Renal pelvis (tissue), 12 donors: ENCODE measurements around the gene PNLIPRP1. TPM values are rescaled to one million over a fixed set of nuclear protein-coding genes. Genes with fewer than 3 reads are reported as not detected.

Experiments
- DNase-seq: peaks from one replicate; pipeline ENCODE4 v3.0.0-alpha.2; 2013
- long read RNA-seq, 16 experiments: transcript quantifications; one replicate each; lab custom pipeline, GENCODE V29; 2026
- polyA plus RNA-seq, 3 donors: library from polyadenylated mRNA; unstranded; fragments of 120-200 nt; gene quantifications; one replicate each; pipeline ENCODE4 v1.2.1, GENCODE V29; 2013; ENCODE audit not compliant: insufficient read length in 3 of 3

The PNLIPRP1 gene
- under 1 TPM in 2 of 3 donors, not detected in 1; 0.24 to 0.42 TPM for polyA plus RNA-seq
- long read RNA-seq, donor 1, result 0 reads
- long read RNA-seq, donor 2, result 0 reads
- long read RNA-seq, donor 3, result 0 reads
- long read RNA-seq, donor 4, result 0 reads
- long read RNA-seq, donor 5, result 0 reads
- long read RNA-seq, donor 6, result 0 reads
- long read RNA-seq, donor 7, result 0 reads
- long read RNA-seq, donor 8, result 0 reads
- long read RNA-seq, donor 9, result 0 reads
- long read RNA-seq, donor 10, result 0 reads
- long read RNA-seq, donor 11, result 0 reads
- long read RNA-seq, donor 12, result 0 reads
- long read RNA-seq, donor 13, result 0 reads
- long read RNA-seq, donor 14, result 0 reads
- long read RNA-seq, donor 15, result 0 reads
- long read RNA-seq, donor 16, result 0 reads

DNA sequence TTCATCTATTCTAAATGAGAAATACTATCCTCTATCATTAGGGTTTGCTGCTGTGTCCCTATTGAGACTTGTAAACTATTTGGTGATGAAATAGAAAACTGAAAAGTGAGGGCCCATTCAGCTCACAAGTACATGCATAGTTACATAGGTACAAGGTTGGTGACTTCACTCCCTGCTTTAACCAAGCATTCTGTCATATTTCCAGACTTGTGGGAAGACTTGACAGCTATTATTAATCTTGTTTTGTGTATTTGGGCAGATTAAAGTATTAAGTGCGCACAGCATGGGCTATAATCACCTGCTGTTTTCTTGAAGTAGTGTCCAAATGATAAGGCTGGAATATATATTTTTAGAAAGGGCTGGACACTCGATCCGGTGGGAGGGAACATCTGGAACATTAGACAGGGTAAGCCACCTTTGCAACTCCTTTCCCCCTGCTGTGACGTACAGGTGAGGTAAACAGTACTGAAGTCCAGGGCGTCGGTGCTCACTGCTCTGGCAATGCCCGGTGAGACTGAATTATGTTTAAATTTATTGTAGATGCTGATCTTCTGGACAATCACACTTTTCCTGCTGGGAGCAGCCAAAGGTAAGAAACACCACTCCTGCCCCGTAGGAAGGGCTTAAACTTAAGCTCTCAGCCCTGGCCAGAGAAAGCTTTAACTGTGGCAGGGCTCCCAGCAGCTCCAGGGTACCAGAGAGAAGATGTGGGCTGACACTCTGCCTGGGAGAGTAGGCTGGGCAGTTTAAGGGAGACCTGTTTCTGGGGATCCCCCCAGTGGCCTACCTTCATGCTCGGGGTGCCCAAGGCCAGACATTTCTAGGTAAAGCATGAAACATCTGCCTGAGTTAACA lies at the start of gene PNLIPRP1:
PNLIPRP1 (plus strand) TSS at position 370 of the 855 bp plus-strand sequence; CDS start at position 541, 171 bp downstream.
- DNase-seq, result no peak

DNA sequence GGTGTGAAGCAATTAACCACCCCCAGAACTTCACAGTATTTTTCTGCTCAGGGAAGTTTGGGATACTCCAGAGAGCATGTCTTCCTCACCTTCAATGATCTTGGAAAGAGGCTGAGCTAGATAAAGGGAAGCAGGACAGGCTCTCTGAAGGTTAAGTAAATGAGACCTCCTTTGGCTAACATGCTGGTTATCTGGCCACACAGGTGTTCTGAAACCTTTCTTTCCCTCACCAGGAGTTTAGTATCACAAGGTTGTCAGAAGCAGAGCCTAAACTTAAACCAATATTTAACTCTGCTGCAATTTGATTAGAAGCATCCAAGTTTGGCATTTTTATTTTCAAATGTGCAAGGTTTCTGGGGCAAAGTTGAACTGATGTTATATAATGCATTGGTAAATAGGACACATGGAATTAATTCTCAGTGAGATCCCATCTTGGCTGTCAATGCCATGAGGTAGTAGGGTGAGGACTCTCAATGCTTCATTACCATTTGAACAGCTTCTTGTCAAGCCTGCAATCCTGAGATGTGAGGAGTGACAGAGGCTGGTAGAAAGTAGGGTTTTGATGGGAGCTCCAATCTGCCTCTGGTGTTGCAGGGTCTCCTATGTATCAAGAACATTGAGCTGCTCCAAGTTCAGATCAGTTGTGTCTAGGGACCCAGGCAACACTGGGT lies 48.6 kb upstream of the PNLIPRP1 start:
- DNase-seq, result no peak

DNA sequence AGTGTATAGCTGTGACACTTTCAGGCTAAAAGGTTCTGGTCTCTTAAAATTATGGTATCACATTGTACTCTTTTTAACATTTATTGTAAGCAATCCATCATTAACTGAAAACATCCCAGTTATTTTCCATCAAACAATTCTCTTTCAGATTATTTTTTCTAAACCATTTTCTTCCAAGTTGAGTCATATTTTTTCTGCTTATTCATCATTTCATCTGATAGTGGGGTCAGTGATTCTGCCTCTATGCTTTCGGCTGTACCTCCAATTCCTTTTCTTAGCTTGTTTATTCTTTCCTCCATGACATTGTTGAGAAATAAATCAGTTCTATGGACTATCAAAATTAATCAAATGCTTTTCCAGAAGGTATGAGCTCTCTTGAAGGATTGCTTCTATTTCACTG lies 45.6 kb upstream of the PNLIPRP1 start:
- DNase-seq, result no peak

- DNase-seq, result no peak
Measured at GRCh38 chr10:116545756-116546155, 45.0 kb upstream of the PNLIPRP1 start, which contains the start of gene PNLIP. PNLIP (plus strand) TSS chr10:116545931; CDS start chr10:116546093, 162 bp downstream.

DNA sequence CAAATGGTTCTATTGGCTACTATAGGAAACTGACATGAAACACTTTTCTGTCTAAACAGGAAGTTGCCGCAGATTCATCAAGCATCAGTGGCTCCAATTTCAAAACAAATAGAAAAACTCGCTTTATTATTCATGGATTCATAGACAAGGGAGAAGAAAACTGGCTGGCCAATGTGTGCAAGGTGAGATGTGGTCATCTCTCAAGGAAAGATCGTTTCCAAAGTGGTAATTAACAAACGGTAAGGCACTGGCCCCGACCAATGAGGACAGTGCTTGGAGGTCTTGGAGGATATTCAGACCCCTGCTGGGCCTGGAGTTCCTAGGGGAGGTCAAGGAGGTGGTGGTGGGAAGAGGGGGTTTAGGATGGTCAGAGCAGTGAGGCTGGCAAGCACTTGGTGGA lies 42.5 kb upstream of the PNLIPRP1 start:
- no peak for DNase-seq

GRCh38 chr10:116553378-116553980 lies 37.3 kb upstream of the PNLIPRP1 start:
- no peak for DNase-seq

DNA sequence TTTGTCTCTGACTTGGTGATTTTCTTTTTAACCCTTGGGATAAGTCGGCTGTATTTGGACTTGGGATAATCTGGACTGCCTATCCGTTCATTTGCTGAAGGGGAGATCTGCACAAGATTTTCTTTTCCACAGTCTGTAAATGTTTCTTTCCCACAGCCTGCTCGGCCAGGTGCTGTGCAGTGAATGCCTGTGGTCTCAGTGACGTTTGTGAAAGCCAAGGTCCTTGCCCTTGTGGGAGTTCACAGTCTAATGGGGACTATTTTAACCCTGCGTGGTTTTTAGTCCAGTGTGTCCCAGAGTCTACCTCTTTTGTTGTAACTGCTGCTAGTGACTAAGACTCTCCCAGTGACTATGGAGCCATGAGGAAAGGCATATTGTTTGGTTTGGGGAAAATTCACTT lies 36.1 kb upstream of the PNLIPRP1 start:
- DNase-seq, result no peak

GRCh38 chr10:116555880-116556279 lies 34.9 kb upstream of the PNLIPRP1 start:
- no peak for DNase-seq

- no peak for DNase-seq
Measured at GRCh38 chr10:116557305-116557880, 33.4 kb upstream of the PNLIPRP1 start.

DNA sequence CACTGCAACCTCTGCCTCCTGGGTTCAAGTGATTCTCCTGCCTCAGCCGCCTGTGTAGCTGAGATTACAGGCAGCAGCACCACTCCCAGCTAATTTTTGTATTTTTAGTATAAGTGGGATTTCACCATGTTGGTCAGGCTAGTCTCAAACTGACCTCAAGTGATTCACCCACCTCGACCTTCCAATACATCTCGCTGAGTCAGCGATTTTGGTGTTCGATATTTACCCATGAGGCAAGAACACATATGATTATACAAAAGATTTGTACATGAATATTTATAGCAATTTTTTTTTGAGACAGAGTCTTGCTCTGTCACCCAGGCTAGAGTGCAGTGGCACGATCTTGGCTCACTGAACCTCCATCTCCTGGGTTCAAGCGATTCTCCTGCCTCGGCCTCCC lies 25.2 kb upstream of the PNLIPRP1 start:
- no peak for DNase-seq

DNA sequence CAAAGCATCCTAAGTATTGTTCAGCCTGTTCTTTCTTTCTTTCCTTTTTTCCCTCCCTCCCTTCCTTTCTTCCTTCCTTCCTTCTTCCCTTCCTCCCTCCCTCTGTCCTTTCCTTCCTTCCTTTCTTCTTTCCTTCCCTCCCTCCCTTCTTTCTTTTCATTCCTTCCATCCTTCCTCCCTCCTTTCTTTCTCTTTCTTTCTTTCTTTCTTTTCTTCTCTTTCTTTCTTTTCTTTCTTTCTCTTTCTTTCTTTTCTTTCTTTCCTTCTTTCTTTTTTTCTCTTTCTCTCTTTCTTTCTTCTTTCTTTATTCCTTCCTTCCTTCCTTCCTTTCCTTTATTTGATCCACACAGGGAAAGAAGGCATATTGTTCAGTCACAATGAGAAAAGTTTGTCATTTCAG lies 23.8 kb upstream of the PNLIPRP1 start:
- DNase-seq, result no peak

DNA sequence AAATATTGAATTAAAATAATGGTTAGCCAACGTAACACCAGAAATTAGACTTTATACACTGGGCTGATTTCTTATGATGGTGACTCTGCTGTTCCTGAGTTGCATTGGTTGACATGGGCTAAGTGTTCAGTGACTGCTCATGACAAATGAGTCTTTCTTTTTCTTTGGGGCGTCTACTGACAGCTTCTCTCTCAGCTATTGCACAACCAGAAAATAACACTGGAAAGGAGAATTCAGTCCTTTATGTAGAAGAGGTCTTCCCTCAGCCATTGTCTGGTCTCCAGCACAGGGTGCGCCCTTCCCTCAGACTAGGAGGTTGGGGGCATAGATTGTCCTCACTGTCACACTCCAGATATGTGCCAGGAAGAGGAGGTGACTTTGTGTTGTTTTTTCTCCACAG lies 23.4 kb upstream of the PNLIPRP1 start:
- no peak for DNase-seq

DNA sequence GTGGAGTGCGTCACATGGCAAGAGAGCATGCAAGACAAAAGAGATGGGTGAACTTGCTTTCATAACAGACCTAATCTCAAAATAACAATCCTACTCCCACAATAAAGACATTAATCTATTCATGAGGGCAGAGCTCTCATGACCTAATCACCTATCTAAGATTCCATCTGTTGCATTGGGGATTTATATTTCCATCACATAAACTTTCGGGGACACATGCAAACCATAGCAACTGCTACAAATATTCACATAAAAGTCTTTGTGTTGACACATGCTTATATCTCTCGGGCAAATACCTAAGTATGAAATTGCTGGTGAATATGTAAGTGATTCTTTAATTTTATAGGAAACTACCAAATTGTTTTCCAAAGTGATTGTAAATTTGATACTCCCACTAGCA lies 16.0 kb upstream of the PNLIPRP1 start:
- DNase-seq, result no peak

- no peak for DNase-seq
Measured at GRCh38 chr10:116587878-116588591, 2.7 kb upstream of the PNLIPRP1 start.

DNA sequence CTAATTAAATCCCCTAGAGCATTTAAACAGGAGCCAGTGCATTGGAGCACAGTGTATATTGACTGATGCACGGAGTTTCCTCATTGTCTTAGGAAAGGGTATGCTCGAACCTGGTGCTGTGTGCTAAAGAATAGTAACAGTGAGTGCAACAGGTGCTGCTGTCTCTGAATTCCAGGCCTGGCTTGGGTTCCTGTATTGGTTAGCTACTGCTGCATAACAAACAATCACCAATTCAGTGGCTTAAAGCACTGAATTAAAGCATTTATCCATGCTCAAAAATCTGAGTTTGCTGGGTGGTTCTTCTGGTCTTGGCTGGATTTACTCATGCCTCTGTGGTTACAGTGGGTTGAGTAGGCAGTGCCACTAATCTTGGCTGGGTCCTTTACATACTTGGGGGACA lies 1.8 kb upstream of the PNLIPRP1 start:
- DNase-seq, result no peak

- no peak for DNase-seq
Measured at GRCh38 chr10:116589926-116590325, 833 bp upstream of the PNLIPRP1 start.

- DNase-seq, result no peak
Measured at GRCh38 chr10:116593139-116593740, 2.5 kb downstream of the PNLIPRP1 start.

DNA sequence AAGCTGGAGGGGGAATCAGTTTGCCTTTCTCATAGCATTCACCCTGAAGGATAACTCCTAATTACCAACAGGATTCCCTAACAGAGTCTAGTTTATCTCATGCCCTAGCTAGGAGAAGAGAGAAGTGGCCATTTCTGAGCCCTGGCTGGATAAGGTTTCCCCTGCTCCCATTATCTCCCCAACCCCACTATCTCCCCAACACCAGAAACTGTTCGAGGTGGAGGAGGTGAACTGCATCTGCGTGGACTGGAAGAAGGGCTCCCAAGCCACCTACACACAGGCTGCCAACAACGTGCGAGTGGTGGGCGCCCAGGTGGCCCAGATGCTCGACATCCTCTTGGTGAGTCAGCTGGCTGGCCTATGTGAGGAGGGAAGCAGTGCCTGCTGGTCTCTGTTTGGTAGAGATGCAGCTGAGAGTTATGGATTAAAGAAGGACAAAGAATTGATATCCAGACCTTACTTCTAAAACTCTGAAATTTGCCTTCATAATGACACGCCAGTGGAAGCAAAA lies 3.8 kb downstream of the PNLIPRP1 start:
- DNase-seq, result no peak

- DNase-seq, result no peak
Measured at GRCh38 chr10:116596062-116596461, 5.3 kb downstream of the PNLIPRP1 start.

GRCh38 chr10:116597543-116597942 lies 6.8 kb downstream of the PNLIPRP1 start:
- DNase-seq, result no peak
